HL-60 (cell line): Measurements from ENCODE around the gene BSG.
"Not testable (repeated sequence)": the region's sequence is repeated elsewhere in the genome, so short reads cannot be mapped to it uniquely, and the experiment has no call there.

Experiments used
- DNase-seq, 2 experiments: peaks; one replicate each; pipeline ENCODE4 v3.0.0-alpha.2; 2010 to 2020; ENCODE audit warnings: low read depth in 1 of 2, low spot score in 1 of 2
- H3K27ac ChIP-seq: fragments of 250-450 bp; sonication (Bioruptor Pico); replicated peaks from 2 replicates; pipeline ENCODE4 v1.5.1; 2020; ENCODE audit warnings: mild to moderate bottlenecking, moderate library complexity
- H3K27me3 ChIP-seq: fragments of 250-450 bp; sonication (Bioruptor Pico); 2 replicates; pipeline ENCODE4 v1.5.1; 2021; ENCODE audit warnings: mild to moderate bottlenecking, moderate library complexity; ENCODE audit not compliant: insufficient read depth, poor library complexity, severe bottlenecking
- H3K4me3 ChIP-seq: replicated peaks from 2 replicates; pipeline ENCODE4 v1.5.1; 2011; ENCODE audit warnings: mild to moderate bottlenecking, control low read depth, low read length; ENCODE audit not compliant: insufficient read depth
- GABPA ChIP-seq: IDR thresholded peaks from 2 replicates; pipeline ENCODE4 v1.6.1; 2012; ENCODE audit warnings: low read depth
- POLR2AphosphoS5 ChIP-seq: IDR thresholded peaks from 2 replicates; pipeline ENCODE4 v1.6.1; 2012; ENCODE audit warnings: low read depth
- SPI1 ChIP-seq: IDR thresholded peaks from 2 replicates; pipeline ENCODE4 v1.6.1; 2012; ENCODE audit warnings: low read depth, mild to moderate bottlenecking, borderline replicate concordance
- TF ChIP-seq, protein P1 (sequence below): IDR thresholded peaks from one replicate; pipeline ENCODE4 v1.5.1; 2011; ENCODE audit warnings: low read length, control low read depth, inconsistent platforms; ENCODE audit not compliant: insufficient read depth
- TF ChIP-seq, protein P2 (sequence below): IDR thresholded peaks from 2 replicates; pipeline ENCODE4 v1.6.1; 2012; ENCODE audit warnings: low read depth; ENCODE audit not compliant: insufficient replicate concordance

BSG gene

DNA sequence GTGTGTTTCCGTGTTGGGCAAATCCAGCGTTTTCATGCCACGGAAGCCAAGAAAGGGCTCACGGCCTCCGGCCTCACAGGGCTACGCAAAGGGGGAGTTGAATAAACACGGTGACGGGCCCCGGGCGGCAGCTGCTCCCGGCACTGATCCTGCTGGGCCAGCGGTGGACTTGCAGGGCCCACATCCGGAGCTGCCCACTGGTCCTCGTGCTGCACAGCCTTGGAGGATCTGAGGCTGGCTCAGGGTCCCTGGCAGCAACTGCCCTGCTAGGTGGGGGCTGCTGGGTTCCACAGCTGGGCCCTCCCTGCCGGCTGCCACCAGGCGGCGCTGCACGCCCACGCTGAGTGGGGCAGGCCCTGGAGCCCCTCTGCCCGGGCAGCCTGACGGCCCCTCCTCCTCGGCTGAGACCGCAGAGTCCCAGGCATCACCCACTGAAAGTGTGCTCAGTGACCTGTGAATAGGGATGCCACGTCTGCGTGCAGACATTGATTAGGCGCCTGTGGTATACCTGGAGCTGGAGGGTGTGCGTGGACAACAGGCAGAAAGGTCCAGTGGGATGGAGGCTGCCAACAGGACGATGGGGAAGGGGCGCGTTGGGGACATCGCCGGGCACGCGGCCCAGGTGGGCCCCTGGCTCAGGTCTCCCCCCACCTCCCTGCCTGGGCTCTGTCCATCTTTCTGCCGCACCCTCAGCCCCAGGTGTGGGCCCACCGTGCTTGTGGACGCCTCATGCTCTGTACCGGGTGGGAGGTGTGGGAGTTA lies 12.0 kb downstream of the BSG start:
- DNase-seq = peak in 1 of 2 experiments; percentile 47
- Histone ChIP-seq H3K27ac (no peak overlapping the region), H3K27me3 (peaks cover 14% of the 10 kb centered on the region), H3K4me3 (no peak overlapping the region)
- TF ChIP-seq POLR2AphosphoS5 = peak; percentile 87
- TF ChIP-seq, protein P1, sequence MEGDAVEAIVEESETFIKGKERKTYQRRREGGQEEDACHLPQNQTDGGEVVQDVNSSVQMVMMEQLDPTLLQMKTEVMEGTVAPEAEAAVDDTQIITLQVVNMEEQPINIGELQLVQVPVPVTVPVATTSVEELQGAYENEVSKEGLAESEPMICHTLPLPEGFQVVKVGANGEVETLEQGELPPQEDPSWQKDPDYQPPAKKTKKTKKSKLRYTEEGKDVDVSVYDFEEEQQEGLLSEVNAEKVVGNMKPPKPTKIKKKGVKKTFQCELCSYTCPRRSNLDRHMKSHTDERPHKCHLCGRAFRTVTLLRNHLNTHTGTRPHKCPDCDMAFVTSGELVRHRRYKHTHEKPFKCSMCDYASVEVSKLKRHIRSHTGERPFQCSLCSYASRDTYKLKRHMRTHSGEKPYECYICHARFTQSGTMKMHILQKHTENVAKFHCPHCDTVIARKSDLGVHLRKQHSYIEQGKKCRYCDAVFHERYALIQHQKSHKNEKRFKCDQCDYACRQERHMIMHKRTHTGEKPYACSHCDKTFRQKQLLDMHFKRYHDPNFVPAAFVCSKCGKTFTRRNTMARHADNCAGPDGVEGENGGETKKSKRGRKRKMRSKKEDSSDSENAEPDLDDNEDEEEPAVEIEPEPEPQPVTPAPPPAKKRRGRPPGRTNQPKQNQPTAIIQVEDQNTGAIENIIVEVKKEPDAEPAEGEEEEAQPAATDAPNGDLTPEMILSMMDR = peak; percentile 78
- TF ChIP-seq SPI1 = no peak

DNA sequence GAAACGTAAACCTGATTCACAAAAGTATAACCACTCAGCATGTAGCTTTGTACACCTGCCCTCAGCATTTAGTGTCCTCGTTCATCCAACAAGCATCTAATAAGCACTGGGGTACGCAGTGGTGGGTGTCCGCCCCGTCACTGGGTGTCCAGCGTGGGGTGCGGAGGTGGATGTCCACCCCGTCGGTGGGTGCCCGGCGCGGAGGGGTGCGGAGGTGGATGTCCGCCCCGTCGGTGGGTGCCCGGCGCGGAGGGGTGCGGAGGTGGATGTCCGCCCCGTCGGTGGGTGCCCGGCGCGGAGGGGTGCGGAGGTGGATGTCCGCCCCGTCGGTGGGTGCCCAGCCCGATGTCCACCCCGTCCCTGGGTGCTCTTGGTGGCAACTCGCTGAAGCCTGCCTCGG lies 12.8 kb downstream of the BSG start:
- not testable (repeated sequence) for H3K27ac ChIP-seq, H3K4me3 ChIP-seq, DNase-seq
- peaks cover 14% of the 10 kb centered on the region for H3K27me3 ChIP-seq

DNA sequence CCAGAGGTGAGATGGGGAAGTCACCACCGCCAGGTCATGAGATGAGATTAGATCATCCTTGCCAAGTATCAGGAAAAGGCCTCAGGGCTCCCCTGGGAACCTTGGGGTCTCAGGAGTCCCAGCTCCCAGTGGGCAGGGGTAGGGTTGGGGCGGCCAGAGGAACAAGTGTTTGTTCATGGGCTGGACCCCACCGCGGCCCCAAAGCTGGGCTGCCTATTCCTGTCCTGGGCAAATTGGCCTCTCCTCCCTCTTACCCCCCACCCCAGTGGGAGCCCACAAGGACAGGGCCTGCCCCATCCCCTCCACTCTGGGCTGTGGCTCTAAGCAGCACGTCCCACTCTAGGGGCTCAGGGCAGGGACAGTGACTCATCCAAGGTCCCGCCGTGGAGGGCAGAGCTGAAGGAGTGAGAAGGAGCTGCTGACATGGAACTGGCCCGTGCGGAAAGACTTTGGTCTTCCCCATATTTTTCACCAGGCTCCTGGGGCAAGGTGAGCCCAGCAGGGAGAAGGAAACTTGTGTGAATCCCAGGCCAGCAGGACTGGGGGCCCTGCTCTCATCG lies 13.2 kb downstream of the BSG start:
- TF ChIP-seq, protein P1 = no peak
- no peak for TF ChIP-seq GABPA
- TF ChIP-seq POLR2AphosphoS5 = no peak
- no peak for TF ChIP-seq SPI1
- TF ChIP-seq, protein P2, sequence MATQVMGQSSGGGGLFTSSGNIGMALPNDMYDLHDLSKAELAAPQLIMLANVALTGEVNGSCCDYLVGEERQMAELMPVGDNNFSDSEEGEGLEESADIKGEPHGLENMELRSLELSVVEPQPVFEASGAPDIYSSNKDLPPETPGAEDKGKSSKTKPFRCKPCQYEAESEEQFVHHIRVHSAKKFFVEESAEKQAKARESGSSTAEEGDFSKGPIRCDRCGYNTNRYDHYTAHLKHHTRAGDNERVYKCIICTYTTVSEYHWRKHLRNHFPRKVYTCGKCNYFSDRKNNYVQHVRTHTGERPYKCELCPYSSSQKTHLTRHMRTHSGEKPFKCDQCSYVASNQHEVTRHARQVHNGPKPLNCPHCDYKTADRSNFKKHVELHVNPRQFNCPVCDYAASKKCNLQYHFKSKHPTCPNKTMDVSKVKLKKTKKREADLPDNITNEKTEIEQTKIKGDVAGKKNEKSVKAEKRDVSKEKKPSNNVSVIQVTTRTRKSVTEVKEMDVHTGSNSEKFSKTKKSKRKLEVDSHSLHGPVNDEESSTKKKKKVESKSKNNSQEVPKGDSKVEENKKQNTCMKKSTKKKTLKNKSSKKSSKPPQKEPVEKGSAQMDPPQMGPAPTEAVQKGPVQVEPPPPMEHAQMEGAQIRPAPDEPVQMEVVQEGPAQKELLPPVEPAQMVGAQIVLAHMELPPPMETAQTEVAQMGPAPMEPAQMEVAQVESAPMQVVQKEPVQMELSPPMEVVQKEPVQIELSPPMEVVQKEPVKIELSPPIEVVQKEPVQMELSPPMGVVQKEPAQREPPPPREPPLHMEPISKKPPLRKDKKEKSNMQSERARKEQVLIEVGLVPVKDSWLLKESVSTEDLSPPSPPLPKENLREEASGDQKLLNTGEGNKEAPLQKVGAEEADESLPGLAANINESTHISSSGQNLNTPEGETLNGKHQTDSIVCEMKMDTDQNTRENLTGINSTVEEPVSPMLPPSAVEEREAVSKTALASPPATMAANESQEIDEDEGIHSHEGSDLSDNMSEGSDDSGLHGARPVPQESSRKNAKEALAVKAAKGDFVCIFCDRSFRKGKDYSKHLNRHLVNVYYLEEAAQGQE = no peak
- Histone ChIP-seq H3K4me3 (no peak overlapping the region), H3K27ac (no peak overlapping the region), H3K27me3 (peaks cover 14% of the 10 kb centered on the region)
- no peak for DNase-seq

DNA sequence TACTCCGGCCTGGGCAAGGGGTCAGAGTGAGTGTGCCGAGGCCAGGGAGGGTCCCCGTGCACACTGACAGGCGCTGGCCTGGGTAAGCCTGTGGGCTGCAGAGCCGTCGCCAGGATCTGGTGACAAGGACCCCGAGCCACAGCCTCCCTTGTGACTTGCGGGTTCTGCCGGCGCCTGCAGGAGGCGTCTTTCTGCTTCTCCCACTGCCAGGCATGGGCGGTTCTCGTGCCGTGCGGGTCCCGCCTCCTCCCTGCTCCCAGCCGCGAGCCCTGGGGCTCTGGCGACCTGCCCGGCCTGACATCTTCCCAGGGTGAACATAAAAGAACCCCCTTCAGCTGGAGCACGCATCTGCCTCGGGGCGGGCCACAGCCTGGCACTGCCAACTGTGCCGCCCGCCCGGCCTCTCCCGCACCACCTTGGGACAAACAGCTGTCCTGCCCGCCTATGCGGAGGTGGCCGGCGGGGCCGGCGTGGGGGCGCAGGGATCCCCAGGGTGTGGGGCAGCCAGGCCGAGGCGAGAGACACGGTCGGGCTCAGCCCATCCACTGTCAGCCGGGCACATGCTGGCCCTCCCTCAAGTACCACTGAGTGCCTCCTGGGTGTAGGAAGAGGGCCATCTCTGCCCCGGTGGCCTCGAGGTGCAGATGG lies 15.8 kb downstream of the BSG start:
- TF ChIP-seq, protein P1 = peak; percentile 55
- TF ChIP-seq POLR2AphosphoS5 = no peak
- Histone ChIP-seq H3K27me3 (peaks cover 26% of the 10 kb centered on the region), H3K27ac (no peak overlapping the region), H3K4me3 (no peak overlapping the region)
- peak in 1 of 2 experiments; percentile 83 for DNase-seq
